ENCODE measurements around the gene TMEM176A. TPM values are rescaled to one million over a fixed set of nuclear protein-coding genes. Genes with fewer than 3 reads are reported as not detected.

Gene TMEM176A
- total RNA-seq, 1 experiment from 2014 or later = not detected

GRCh38 chr7:150754951-150755350 lies 45.6 kb upstream of the TMEM176A start:
- BruUV-seq (replicated peaks) = no TSS peak
- H3K79me2 ChIP-seq (ENCODE audit: insufficient read depth, low read length) = no peaks in the 10 kb centered on the region
- no peaks in the 10 kb centered on the region for H3K9me3 ChIP-seq (ENCODE audit: control insufficient read depth in 1 of 2, insufficient read depth in 1 of 2, low read depth in 1 of 2, low read length in 2 of 2)
- H3K4me2 ChIP-seq (ENCODE audit: low read length) = no peak overlapping the region
- no peak for ATAC-seq
- H3K4me3 ChIP-seq (replicated peaks in 1 of 2; ENCODE audit: low read depth in 1 of 2, low read length in 2 of 2) = no peak overlapping the region
- DNase-seq (ENCODE audit: low read depth, low spot score) = no peak
- peaks cover 9% of the 10 kb centered on the region for H3K27me3 ChIP-seq (ENCODE audit: insufficient read depth, low read length)
- CTCF ChIA-PET = interaction anchor here (1.6 kb wide), 1 partner anchor 306 kb away, joined by 7 read pairs; no protein-coding TSS in a partner anchor
- no peaks in the 10 kb centered on the region for H3K9me2 ChIP-seq (ENCODE audit: insufficient read depth)
- POLR2A ChIA-PET = no interaction called here
- no peaks in the 10 kb centered on the region; the same call in 1 of the 2 replicates for H4K20me1 ChIP-seq (ENCODE audit: insufficient read depth)
- H3K4me1 ChIP-seq (ENCODE audit: control insufficient read depth in 1 of 2, insufficient read depth in 2 of 2, low read length in 2 of 2) = no peaks in the 10 kb centered on the region
- no peak for TF ChIP-seq CTCF (IDR thresholded peaks at IDR 0.05 in 2 of 3, conservative IDR thresholded peaks at IDR 0.05 in 1 of 3; ENCODE audit: borderline replicate concordance in 1 of 3, insufficient read depth in 1 of 3, low read depth in 2 of 3, low read length in 2 of 3)
- TF ChIP-seq YY1 (IDR thresholded peaks at IDR 0.05; ENCODE audit: extremely low read depth, insufficient replicate concordance, low read depth, low read length) = no peak
- no peak for TF ChIP-seq CEBPB (IDR thresholded peaks at IDR 0.05; ENCODE audit: low read depth)
- no peak for TF ChIP-seq ZFX (IDR thresholded peaks at IDR 0.05)
- no peak for TF ChIP-seq MAX (IDR thresholded peaks at IDR 0.05)
- no peak for TF ChIP-seq SIN3A (IDR thresholded peaks at IDR 0.05; ENCODE audit: low read depth)
- intact Hi-C loops (cut with micrococcal nuclease) = loop anchor here (5.0 kb wide), 1 partner anchor 468 kb away; no protein-coding TSS in a partner anchor
- no peak overlapping the region for H2AFZ ChIP-seq (ENCODE audit: low read depth, low read length, poor library complexity, severe bottlenecking)
- RAD21 ChIA-PET (ENCODE audit: low non-redundant PET in 1 of 2, low total read pairs in 2 of 2, uncharacterized antibody in 2 of 2, unreplicated experiment in 2 of 2) = no interaction called here
- no peak overlapping the region for H3K9ac ChIP-seq (ENCODE audit: low read length)
- H3K27ac ChIP-seq (ENCODE audit: low read depth, low read length) = no peak overlapping the region
- H3K36me3 ChIP-seq (ENCODE audit: control insufficient read depth in 1 of 2, insufficient read depth in 2 of 2, low read length in 2 of 2) = no peaks in the 10 kb centered on the region

- Histone ChIP-seq H3K9me3 (ENCODE audit: control insufficient read depth in 1 of 2, insufficient read depth in 1 of 2, low read depth in 1 of 2, low read length in 2 of 2) (no peaks in the 10 kb centered on the region), H3K79me2 (ENCODE audit: insufficient read depth, low read length) (no peaks in the 10 kb centered on the region), H3K4me1 (ENCODE audit: control insufficient read depth in 1 of 2, insufficient read depth in 2 of 2, low read length in 2 of 2) (no peaks in the 10 kb centered on the region), H3K4me2 (ENCODE audit: low read length) (no peak overlapping the region), H3K27ac (ENCODE audit: low read depth, low read length) (no peak overlapping the region), H3K36me3 (ENCODE audit: control insufficient read depth in 1 of 2, insufficient read depth in 2 of 2, low read length in 2 of 2) (no peaks in the 10 kb centered on the region), H2AFZ (ENCODE audit: low read depth, low read length, poor library complexity, severe bottlenecking) (no peak overlapping the region), H4K20me1 (ENCODE audit: insufficient read depth) (no peaks in the 10 kb centered on the region; the same call in 1 of the 2 replicates), H3K27me3 (ENCODE audit: insufficient read depth, low read length) (peaks cover 9% of the 10 kb centered on the region), H3K9ac (ENCODE audit: low read length) (no peak overlapping the region), H3K4me3 (replicated peaks in 1 of 2; ENCODE audit: low read depth in 1 of 2, low read length in 2 of 2) (no peak overlapping the region), H3K9me2 (ENCODE audit: insufficient read depth) (no peaks in the 10 kb centered on the region)
- TF ChIP-seq JUND (IDR thresholded peaks at IDR 0.05) = no peak
- TF ChIP-seq ZNF274 (IDR thresholded peaks at IDR 0.05; ENCODE audit: low read depth, low read length) = no peak
- no peak for TF ChIP-seq CBX3 (IDR thresholded peaks at IDR 0.05; ENCODE audit: low read depth)
- TF ChIP-seq SRF (IDR thresholded peaks at IDR 0.05; ENCODE audit: low read depth) = no peak
- TF ChIP-seq TCF7L2 (IDR thresholded peaks at IDR 0.05; ENCODE audit: borderline replicate concordance, extremely low read depth, insufficient read depth, insufficient read length) = no peak
- no peak for TF ChIP-seq CEBPB (IDR thresholded peaks at IDR 0.05; ENCODE audit: low read depth)
- no peak for TF ChIP-seq CTCF (IDR thresholded peaks at IDR 0.05 in 2 of 3, conservative IDR thresholded peaks at IDR 0.05 in 1 of 3; ENCODE audit: borderline replicate concordance in 1 of 3, insufficient read depth in 1 of 3, low read depth in 2 of 3, low read length in 2 of 3)
- CTCF ChIA-PET = no interaction called here
- intact Hi-C loops (cut with micrococcal nuclease) = loop anchor here (2.0 to 5.0 kb wide), 2 partner anchors 307 to 468 kb away; no protein-coding TSS in a partner anchor
- POLR2A ChIA-PET = no interaction called here
- no TSS peak for BruUV-seq (replicated peaks)
- no peak for ATAC-seq
- RAD21 ChIA-PET (ENCODE audit: low non-redundant PET in 1 of 2, low total read pairs in 2 of 2, uncharacterized antibody in 2 of 2, unreplicated experiment in 2 of 2) = no interaction called here
- no peak for DNase-seq (ENCODE audit: low read depth, low spot score)
These were observed 45.0 kb upstream of the TMEM176A start for GRCh38 chr7:150755473-150756099.
